SK-N-MC (cell line): ENCODE results near the gene GLI3.

Experiments
- EZH2 ChIP-seq: fragments of 200-600 bp; sonication (generic); IDR thresholded peaks from one replicate; pipeline ENCODE4 v1.6.1; 2017; ENCODE audit warnings: antibody characterized with exemption
- FOXP2 ChIP-seq: optimal IDR thresholded peaks from 2 replicates; pipeline ENCODE3; 2011; ENCODE audit warnings: mild to moderate bottlenecking, moderate library complexity; ENCODE audit not compliant: insufficient read depth; ENCODE audit errors: extremely low read length, control extremely low read depth
- POLR2AphosphoS5 ChIP-seq: IDR thresholded peaks from 2 replicates; pipeline ENCODE4 v1.6.1; 2012; ENCODE audit warnings: mild to moderate bottlenecking, low read depth, low read length, borderline replicate concordance

DNA sequence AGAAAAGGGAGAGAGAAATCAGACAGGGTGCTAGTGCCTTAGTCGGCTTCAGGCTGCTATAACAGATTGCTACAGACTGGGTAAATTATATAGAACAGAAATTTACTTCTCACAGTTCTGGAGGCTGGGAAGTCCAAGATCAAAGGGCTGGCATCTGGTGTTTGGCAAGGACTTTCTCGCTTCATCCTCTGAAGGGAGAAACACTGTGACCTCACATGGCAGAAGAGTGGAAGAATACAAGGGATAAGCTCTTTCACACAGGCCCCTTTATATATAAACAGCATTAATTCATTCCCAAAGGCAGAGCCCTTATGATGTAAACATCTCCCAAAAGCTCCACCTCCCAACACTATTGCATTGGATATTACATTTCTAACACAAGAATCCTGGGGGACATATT, 298.6 kb downstream of the GLI3 start:
- TF ChIP-seq POLR2AphosphoS5: no peak
- TF ChIP-seq EZH2: no peak
- TF ChIP-seq FOXP2: no peak
